Measurements from ENCODE around the gene ADAM11.
"Not testable (repeated sequence)": the region's sequence is repeated elsewhere in the genome, so short reads cannot be mapped to it uniquely, and the experiment has no call there.

DNA sequence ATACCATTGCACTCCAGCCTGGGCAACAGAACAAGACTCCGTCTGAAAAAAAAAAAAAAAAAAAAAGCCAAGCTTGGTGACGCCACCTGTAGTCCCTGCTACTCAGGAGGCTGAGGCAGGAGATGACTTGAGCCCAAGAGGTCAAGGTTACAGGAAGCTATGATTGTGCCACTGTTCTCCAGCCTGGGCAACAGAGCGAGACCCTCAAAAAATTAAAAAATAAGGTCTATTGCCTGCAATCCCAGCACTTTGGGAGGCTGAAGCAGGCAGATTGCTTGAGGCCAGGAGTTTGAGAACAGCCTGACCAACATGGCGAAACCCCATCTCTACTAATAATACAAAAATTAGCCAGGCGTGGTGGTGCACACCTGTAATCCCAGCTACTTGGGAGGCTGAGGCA, 3.6 kb upstream of the ADAM11 start:
- TF ChIP-seq ZNF184 (CRISPR knock-in tag; IDR thresholded peaks at IDR 0.05); KDM2B (CRISPR knock-in tag; IDR thresholded peaks at IDR 0.05); POLR2A (conservative IDR thresholded peaks at IDR 0.05); IFI16 (CRISPR knock-in tag; IDR thresholded peaks at IDR 0.05); CTCF (IDR thresholded peaks at IDR 0.05 in 2 of 3, conservative IDR thresholded peaks at IDR 0.05 in 1 of 3; ENCODE audit: insufficient read depth in 2 of 3, low read depth in 1 of 3, low read length in 3 of 3); SNAPC5 (CRISPR knock-in tag; IDR thresholded peaks at IDR 0.05); FOXM1 (IDR thresholded peaks at IDR 0.05; ENCODE audit: low read depth); FOXM1 (CRISPR knock-in tag; IDR thresholded peaks at IDR 0.05; ENCODE audit: low read depth); POLR2AphosphoS5 (IDR thresholded peaks at IDR 0.05; ENCODE audit: control insufficient read depth, insufficient read depth, low read depth, low read length); FOXA1 (IDR thresholded peaks at IDR 0.05; ENCODE audit: borderline replicate concordance); NBN (IDR thresholded peaks at IDR 0.05; ENCODE audit: low read depth): not testable (repeated sequence)
